GM18517 (cell line): ENCODE data around the gene CGB2.
"Not testable (repeated sequence)": the region's sequence is repeated elsewhere in the genome, so short reads cannot be mapped to it uniquely, and the experiment has no call there.

Experiments used
- ATAC-seq: cut with Tn5 transposase; IDR thresholded peaks from one replicate; pipeline ENCODE4 v1.9.1; 2021; ENCODE audit warnings: mild to moderate bottlenecking, moderate library complexity; ENCODE audit not compliant: unreplicated experiment

The CGB2 gene

DNA sequence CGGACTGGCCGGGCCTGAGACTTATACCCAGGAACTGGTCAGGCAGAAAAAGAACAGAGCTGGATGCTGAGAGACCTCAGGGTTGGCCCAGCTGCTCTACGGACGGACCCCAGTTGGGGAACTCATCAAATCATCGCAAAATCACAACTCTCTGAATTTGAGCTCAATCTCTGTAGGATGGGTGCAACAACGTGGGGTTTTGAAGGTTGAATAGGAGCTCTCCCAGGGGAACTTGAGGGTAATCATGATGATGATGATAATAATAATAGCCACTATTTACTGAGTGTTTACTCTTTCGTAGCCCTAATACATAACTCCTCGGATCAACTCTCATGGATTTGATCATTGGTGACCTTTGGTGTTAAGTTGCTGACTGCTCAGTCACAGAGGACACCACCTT, 1.4 kb upstream of the CGB2 start:
- not testable (repeated sequence) for ATAC-seq

- not testable (repeated sequence) for ATAC-seq
Measured at GRCh38 chr19:49036815-49037214, 5.1 kb downstream of the CGB2 start, which contains the start of gene CGB1. CGB1 (minus strand) TSS chr19:49036895; CDS start chr19:49036711, 184 bp downstream.

DNA sequence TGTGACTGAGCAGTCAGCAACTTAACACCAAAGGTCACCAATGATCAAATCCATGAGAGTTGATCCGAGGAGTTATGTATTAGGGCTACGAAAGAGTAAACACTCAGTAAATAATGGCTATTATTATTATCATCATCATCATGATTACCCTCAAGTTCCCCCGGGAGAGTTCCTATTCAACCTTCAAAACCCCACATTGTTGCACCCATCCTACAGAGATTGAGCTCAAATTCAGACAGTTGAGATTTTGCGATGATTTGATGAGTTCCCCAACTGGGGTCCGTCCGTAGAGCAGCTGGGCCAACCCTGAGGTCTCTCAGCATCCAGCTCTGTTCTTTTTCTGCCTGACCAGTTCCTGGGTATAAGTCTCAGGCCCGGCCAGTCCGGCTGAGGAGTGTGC, 6.4 kb downstream of the CGB2 start:
- ATAC-seq, result not testable (repeated sequence)

DNA sequence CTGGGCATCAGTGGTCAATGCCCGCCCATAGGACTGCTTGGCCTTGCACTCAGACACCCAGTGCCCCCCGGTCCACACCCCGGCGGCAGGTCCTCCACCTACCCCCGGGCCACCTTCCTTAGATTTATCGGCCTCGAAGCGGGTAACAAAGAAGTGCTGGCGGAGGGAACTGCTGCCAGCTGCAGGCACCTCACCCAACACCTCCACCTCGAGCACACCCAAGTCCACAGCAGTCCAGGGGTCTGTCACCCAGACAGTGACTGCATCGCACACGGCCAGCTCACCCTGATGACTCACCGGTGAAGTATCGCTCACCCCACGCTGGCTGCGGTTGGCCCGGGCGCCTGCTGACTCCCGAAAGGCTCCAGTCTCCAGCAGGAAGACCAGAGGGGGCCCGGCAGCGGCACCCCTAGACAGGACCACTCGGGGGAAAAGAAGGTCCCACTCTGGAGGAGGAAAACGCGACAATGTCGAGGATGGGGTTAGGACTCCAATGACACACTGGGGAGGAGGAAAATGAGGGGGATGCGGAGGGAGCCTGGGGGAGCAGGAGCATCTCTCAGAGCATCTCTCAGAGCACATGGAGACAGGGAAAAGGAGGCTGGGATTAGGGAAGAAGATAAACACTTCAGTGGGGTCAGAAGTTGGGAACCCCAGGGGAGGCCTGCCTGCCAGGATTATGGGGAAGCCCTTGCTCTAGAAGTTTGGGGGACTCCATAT, 7.0 kb downstream of the CGB2 start:
- ATAC-seq, result not testable (repeated sequence)

- ATAC-seq, result not testable (repeated sequence)
Measured at GRCh38 chr19:49039736-49040135, 8.0 kb downstream of the CGB2 start.

DNA sequence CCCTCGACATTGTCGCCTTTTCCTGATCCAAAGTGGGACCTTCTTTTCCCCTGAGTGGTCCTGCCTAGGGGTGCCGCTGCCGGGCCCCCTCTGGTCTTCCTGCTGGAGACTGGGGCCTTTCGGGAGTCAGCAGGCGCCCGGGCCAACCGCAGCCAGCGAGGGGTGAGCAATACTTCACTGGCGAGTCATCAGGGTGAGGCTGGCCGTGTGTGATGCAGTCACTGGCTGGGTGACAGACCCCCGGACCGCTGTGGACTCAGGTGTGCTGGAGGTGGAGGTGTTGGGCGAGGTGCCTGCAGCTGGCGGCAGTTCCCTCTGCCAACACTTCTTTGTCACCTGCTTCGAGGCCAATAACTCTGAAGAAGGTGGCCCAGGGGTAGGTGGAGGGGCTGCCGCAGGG, 10.5 kb downstream of the CGB2 start:
- ATAC-seq, result no peak

- ATAC-seq, result not testable (repeated sequence)
Measured at GRCh38 chr19:49042666-49043065, 11.0 kb downstream of the CGB2 start.

DNA sequence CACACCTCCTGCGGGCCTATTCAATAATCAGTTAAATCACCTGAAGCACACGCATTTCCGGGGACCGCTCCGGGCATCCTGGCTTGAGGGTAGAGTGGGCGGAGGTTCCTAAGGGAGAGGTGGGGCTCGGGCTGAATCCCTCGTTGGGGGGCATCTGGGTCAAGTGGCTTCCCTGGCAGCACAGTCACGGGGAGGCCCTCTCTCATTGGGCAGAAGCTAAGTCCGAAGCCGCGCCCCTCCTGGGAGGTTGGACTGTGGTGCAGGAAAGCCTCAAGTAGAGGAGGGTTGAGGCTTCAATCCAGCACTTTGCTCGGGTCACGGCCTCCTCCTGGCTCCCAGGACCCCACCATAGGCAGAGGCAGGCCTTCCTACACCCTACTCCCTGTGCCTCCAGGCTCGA, 11.9 kb downstream of the CGB2 start, which contains the start of gene CGB5:
Gene CGB5 (plus strand): TSS at position 301 of the 400 bp plus-strand sequence. CDS start 362 bp downstream, outside the sequence.
- ATAC-seq, result not testable (repeated sequence)

- not testable (repeated sequence) for ATAC-seq
Measured at GRCh38 chr19:49049011-49049410, 17.3 kb downstream of the CGB2 start, which contains the start of gene CGB8. CGB8 (minus strand) TSS chr19:49049111; CDS start chr19:49048739, 372 bp downstream.

DNA sequence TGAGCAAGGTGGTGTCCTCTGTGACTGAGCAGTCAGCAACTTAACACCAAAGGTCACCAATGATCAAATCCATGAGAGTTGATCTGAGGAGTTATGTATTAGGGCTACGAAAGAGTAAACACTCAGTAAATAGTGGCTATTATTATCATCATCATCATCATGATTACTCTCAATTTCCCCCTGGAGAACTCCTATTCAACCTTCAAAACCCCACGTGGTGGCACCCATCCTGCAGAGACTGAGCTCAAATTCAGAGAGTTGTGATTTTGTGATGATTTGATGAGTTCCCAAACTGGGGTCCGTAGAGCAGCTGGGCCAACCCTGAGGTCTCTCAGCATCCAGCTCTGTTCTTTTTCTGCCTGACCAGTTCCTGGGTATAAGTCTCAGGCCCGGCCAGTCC, 18.1 kb downstream of the CGB2 start:
- ATAC-seq, result not testable (repeated sequence)

DNA sequence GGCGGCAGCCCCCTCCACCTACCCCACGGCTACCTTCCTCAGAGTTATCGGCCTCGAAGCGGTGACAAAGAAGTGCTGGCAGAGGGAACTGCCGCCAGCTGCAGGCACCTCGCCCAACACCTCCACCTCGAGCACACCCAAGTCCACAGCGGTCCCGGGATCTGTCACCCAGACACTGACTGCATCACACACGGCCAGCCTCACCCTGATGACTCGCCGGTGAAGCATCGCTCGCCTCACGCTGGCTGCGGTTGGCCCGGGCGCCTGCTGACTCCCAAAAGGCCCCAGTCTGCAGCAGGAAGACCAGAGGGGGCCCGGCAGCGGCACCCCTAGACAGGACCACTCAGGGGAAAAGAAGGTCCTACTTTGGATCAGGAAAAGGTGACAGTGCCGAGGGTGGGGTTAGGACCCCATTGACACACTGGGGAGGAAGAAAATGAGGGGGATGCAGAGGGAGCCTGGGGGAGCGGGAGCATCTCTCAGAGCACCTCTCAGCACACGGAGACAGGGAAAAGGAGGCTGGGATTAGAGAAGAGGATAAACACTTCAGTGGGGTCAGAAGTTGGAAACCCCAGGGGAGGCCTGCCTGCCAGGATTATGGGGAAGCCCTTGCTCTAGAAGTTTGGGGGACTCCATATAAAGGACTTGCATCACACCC, 18.8 kb downstream of the CGB2 start:
- not testable (repeated sequence) for ATAC-seq

GRCh38 chr19:49056101-49056901, 24.6 kb downstream of the CGB2 start:
- no peak for ATAC-seq

GRCh38 chr19:49056902-49057596, 25.4 kb downstream of the CGB2 start:
- not testable (repeated sequence) for ATAC-seq

DNA sequence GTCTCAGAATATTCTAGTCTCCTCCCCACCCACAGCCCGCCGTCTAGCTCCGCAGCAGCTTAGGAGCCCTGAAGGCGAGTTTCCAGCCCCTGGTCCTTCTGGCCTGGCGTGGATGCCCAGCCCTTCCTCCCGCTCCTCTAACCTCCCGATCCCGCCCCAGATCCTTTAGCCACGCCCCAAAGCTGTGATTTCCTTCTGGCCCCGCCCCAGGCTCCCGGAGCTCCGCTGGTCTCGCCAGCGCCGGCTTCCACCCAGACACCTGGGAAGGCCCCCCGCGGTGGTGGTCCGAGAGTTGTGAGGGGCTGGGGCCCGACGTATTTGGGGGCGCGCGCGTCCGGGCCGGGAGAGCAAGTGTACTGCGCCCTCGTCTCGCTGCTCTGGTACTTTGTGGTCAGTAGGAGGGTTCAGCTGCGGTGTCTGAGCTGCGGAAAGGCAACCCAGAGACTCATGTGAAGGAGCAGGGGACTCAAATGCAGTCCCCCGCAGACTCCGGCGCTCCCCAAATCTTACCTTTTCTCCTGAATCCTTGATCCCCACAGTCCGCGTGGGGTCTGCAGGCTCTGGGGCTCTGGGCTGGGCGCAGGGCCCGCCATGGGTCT, 26.0 kb downstream of the CGB2 start, which contains the start of gene CGB7:
Gene CGB7 (minus strand): TSS at position 114 of the 599 bp plus-strand sequence. CDS start 2,374 bp downstream, outside the sequence.
- no peak for ATAC-seq

DNA sequence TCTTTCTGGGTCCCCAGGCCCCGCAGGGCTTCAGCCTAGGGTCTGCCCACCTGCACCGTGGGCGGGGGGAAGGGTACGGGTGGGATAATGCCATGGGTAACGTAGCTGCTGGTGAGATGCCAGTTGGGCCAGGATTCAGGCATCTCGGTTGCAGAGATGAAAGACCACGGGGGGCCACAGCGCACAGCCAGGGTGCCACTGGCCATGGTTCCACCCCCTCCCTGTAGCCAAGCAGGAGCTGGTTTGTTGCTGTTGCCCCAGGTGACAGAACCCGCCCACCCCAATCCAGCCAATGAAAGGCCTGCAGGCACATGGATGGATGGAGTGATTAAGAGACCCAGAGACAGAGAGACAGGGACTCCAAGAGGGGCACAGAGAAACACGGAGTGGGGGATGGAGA, 26.9 kb downstream of the CGB2 start:
- no peak for ATAC-seq

DNA sequence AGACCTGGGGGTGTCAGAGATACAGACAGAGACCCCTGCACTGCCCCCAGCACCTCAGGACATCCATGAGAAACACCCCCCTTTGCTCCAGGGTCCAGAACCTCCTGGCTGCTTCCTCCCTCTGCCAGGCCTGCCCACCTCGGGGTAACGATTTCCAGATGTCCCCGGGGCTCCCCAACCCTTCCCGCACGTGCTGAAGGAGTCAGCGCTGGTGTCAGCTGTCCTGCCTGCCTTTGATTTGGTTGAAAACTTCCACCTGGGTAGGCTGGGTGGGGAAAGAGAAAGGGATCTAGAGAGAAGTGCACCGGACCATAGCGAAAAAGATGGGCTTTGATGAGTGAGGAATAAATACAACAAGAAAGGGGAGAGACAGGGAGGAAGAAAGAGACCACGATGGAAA, 27.4 kb downstream of the CGB2 start:
- ATAC-seq, result no peak

DNA sequence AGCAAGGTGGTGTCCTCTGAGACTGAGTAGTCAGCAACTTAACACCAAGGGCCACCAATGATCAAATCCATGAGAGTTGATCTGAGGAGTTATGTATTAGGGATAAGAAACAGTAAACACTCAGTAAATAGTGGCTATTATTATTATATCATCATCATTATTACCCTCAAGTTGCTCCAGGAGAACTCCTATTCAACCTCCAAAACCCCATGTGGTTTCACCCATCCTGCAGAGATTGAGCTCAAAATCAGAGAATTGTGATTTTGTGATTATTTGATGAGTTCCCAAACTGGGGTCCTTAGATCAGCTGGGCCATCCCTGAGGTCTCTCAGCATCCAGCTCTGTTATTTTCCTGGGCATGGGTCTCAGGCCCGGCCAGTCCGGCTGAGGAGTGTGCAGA, 29.3 kb downstream of the CGB2 start:
- no peak for ATAC-seq

DNA sequence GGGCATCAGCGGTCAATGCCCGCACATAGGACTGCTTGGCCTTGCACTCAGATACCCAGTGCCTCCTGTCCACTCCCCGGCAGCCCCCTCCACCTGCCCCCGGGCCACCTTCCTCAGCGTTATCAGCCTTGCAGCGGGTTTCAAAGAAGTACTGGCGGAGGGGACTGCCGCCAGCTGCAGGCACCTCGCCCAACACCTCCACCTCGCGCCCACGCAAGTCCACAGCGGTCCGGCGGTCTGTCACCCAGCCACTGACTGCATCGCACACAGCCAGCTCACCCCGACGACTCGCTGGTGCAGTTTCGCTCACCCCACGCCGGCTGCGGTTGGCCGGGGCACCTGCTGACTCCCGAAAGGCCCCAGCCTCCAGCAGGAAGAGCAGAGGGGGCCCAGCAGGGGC, 29.8 kb downstream of the CGB2 start:
- ATAC-seq, result no peak

DNA sequence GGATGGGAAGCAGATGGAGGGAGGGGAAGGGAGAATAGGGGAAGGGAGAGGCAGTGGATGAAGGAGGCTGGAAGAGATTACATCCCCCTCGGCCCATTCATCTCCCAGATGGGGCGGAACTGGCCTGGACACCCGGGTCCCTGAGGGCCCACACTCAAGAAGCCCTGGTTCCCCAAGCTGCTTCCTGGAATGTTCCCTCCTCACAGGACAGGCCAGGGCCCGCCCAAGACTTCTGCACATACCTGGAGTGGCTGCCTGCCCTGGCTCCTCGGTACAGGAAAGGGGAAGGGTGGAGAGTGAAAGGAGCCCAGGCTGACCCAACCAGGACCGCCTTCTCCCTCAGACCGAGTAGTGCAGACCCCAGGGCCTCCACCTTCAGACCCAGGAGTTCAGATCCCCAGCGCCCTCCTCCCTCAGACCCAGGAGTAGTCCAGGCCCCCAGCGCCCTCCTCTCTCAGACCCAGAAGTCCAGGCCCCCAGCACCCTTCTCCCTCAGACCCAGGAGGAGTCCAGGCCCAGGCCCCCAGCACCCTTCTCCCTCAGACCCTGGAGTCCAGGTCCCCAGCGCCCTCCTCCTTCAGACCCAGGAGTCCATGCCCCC, 32.4 kb downstream of the CGB2 start:
- no peak for ATAC-seq
